GM19455 (cell line): ENCODE measurements around the gene CHAT.

ENCODE experiments used
- ATAC-seq: cut with Tn5 transposase; IDR thresholded peaks from one replicate; pipeline ENCODE4 v1.9.1; 2021; ENCODE audit not compliant: unreplicated experiment

Gene CHAT

DNA sequence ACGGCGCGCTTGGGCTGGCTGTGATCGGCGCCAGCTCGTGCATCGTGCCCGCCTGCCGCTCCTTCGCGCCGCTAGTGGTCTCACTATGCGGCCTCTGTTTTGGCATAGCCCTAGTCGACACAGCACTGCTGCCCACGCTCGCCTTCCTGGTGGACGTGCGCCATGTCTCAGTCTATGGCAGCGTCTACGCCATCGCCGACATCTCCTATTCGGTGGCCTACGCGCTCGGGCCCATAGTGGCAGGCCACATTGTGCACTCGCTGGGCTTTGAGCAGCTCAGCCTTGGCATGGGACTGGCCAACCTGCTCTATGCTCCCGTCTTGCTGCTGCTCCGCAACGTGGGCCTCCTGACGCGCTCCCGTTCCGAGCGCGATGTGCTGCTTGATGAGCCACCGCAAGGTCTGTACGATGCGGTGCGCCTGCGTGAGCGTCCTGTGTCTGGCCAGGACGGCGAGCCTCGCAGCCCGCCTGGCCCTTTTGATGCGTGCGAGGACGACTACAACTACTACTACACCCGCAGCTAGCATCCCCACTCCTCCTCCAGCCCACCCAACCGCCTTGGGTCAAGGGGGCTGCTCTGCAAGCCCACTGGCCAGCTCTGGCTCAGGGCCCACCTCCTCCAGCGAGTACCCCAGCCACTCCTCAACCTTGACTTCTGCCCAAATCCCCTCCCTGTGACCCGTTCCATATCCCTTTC lies 1.9 kb upstream of the CHAT start:
- ATAC-seq: no peak

DNA sequence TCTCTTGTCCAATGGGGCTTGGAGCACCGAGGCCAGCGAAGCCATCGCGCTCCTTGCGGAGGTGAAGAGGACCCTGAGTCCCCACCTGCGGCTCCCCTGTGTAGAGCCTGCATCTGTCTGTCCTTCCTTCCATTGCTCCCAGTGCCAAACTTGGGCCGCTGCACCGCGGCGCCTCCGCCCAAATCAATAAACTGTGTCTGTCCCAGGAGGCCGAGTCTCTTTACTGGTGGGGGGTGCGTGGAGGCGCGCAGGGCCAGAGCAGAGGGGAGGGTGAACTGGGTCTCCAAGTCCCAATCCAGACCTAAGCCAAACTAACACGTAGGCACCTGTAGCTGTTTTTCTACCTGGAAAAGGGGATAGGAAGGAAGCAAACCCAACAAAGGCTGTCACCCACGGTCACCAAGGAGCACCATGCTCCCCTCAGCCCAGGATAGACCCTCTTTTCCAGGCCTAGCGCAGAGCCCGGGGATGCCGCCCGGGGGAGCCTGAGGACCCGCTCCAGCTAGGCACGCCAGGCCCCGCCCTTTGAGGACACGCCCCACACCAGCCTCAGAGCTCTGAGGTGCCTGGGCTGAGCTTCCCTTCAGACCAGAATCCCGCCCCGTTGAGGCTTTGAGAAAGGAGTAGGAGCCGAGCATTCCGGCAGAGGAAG lies 1.2 kb upstream of the CHAT start:
- ATAC-seq: no peak

DNA sequence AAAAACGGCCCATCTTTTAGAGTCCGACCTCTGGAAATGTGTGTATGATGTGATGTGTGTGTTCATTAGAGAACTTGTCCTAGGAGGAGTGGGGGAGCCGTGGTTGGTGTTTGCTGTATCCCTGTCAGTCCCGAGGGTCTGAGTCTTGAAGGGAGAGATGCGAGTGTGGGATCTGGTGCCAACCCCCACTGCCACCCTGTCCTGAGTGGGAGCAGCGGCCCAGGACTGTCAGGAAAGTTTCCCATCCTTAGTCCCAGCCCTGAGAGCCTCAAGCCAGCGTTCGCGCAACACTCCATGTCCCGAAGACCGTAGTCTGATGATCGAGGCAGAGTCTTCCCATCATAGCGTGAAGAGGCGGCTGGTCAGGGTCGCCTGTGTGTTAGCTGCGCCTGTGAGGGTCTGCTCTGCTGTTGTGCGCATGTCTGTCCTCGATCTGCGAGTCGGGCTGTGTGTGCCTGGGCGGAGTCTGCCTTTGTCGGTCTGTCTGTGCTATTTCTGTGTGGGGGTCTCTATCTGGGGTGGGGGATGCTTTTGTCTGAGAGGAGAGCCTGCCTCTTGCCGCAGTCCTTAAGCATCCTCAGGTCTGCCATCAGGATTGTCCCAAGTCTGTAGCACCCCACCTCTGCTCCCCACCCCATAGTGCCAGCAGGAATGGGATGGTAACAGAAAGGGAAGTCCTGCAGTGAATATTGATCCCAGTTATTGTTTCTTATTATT lies 514 bp upstream of the CHAT start:
- no peak for ATAC-seq

- ATAC-seq: no peak
These were observed 683 bp downstream of the CHAT start for GRCh38 chr10:49614242-49615198.

DNA sequence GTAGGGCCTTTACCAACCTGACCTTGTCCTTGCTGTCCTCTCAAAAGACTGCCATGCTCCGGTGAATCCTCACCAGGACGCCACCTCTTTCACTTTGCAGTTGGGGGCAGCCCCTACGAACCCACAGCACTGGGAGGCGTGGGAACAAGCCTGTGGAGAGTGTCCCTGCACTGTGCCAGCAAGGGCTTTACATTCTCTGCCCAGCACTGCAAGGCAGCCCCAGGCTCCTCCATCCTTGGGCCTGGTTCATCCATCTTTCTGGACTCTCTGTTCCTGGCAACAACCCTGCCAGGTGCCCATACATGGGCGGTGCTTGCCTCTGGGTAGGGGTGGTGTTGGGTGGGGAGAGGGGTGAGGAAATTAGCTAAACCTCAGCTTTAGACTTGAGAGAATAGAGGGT lies 1.4 kb downstream of the CHAT start:
- no peak for ATAC-seq

GRCh38 chr10:49615721-49616120 lies 1.9 kb downstream of the CHAT start:
- no peak for ATAC-seq

- no peak for ATAC-seq
These were observed 2.7 kb downstream of the CHAT start for GRCh38 chr10:49616421-49617101.

GRCh38 chr10:49617121-49618020 lies 3.5 kb downstream of the CHAT start:
- no peak for ATAC-seq

DNA sequence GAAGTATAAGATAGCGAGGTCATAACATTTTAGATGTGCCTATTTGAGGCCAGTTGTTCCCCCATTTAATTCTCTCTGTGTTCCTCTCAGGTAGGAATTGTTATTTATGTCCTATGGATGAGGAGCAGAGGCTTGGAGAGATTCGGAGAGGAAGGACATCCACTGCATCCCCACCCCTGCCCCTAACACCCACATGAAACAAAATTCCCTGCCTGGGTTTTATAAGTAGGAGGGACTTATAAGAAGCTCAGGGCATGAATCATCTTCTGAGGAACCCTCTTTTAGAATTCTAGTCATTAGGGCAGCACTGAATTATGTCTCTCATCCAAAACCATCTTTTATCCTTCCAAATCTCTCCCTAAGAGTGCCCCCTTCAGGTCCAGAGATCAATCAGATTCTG lies 5.0 kb downstream of the CHAT start:
- no peak for ATAC-seq

GRCh38 chr10:49619613-49620012 lies 5.8 kb downstream of the CHAT start:
- ATAC-seq: no peak

DNA sequence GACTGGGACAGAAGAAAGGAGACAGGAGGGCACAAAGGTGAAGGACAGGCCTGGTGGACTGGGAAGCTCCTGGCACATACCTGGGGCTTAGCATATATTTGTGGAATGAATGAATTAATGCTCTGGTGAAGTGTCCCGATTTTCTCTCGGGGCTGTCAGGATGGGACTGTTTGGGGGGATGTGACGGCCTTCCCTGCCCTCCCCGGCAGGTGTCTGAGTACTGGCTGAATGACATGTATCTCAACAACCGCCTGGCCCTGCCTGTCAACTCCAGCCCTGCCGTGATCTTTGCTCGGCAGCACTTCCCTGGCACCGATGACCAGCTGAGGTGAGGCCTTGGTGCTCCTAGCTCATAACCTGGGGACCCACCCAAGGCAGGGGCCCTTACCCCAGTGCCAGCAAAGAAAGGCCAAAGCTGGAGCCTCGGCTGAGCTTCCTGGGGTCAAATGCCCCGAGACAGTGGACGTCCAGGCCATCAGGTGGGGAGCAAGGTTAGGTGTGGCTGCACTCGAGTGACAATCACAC lies 6.5 kb downstream of the CHAT start:
- ATAC-seq: no peak

GRCh38 chr10:49620841-49621378 lies 7.1 kb downstream of the CHAT start:
- ATAC-seq: no peak

DNA sequence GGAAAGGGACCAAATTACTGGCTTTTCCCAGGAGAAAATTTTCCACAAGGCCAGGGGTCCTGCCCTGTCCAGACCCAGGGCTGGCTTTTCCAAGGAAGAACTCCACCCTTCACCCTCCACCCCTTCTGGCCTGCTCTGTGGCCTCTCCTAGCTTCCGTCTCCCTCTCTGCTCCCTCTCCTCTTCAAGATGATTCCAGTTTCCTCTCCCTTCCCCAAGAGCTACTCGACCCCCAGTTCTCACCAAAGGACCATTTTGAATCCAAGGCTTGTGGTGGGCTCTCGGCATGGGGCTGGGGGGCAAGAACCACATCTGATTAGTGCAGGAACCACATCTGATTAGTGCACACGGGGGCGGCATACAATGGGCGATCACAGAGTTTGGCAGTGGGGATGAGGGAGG lies 7.7 kb downstream of the CHAT start:
- no peak for ATAC-seq

DNA sequence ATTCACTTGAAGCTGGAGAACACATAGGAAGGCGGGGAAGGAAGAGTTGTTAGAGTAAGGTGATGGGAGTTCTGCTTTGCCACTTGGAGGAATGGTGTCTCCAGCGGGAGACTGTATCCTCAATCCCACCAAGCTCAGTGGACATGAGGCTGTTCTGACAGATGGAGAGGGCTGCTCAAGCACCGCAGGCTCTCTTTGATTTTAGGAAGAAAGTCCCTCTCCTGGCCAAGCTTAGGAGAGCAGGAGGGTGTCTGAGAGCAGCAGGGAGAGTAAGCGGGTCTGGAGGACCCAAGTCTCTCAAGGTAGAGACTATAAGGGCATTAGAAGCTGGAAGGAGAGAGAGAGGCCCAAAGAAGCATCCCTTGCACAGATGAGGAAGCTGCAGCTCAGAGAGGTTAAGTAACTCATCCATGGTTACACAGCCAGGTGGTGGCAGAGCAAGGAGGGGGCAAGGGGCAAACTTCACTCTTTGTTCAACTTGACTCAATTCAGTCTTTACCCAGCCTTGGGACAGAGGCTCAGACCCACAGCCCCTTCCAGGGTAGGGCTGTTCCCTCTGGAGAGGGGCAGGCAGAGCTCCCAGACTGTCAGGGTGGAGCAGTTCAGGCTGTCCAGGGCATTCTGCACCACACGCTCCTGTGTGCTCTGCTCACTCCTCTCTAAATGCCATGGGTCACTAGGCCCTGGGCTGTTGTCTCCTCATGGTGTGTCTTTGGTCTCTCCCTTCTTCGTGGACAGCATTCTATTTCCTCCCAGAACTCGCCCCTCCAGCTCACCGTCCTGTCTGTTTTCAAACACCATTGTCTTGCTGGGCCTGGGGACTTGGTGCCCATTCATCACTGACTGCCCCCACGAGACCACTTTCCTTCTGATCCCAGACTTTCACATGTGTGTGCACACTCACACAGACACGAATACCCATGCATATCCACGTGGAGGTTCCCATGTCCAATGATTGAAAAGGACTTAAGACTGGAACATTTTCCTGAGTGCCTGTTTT lies 8.9 kb downstream of the CHAT start:
- ATAC-seq: no peak

GRCh38 chr10:49624629-49625028 lies 10.8 kb downstream of the CHAT start:
- no peak for ATAC-seq

- no peak for ATAC-seq
These were observed 11.6 kb downstream of the CHAT start for GRCh38 chr10:49625411-49625810.

GRCh38 chr10:49627038-49627437 lies 13.2 kb downstream of the CHAT start:
- ATAC-seq: no peak
